Measurements from ENCODE around the gene ABCD3.
"Not testable (repeated sequence)": the region's sequence is repeated elsewhere in the genome, so short reads cannot be mapped to it uniquely, and the experiment has no call there.

The ABCD3 gene

GRCh38 chr1:94411237-94411636 is 7.0 kb upstream of the ABCD3 start:
- Histone ChIP-seq H3K4me3 (ENCODE audit: insufficient read depth, low read depth, low read length) (no peak overlapping the region), H3K36me3 (ENCODE audit: control insufficient read depth, insufficient read depth, low read length) (no peaks in the 10 kb centered on the region), H3K4me1 (ENCODE audit: control insufficient read depth, insufficient read depth, low read length) (no peaks in the 10 kb centered on the region), H3K9me3 (ENCODE audit: control insufficient read depth, low read length) (no peaks in the 10 kb centered on the region), H3K27me3 (ENCODE audit: control insufficient read depth, insufficient read depth, low read length, poor library complexity, severe bottlenecking) (no peaks in the 10 kb centered on the region), H3K27ac (ENCODE audit: insufficient read depth, low read depth, low read length, poor library complexity, severe bottlenecking) (no peak overlapping the region)
- 63 to 75% methylated on average over 1 of the region's 1 CpG for WGBS, 2 experiments

- WGBS, 2 experiments, result 96 to 100% methylated on average over 2 of the region's 2 CpGs
- H3K4me1 ChIP-seq (ENCODE audit: control insufficient read depth, insufficient read depth, low read length), result no peaks in the 10 kb centered on the region
- H3K9me3 ChIP-seq (ENCODE audit: control insufficient read depth, low read length), result no peaks in the 10 kb centered on the region
- H3K36me3 ChIP-seq (ENCODE audit: control insufficient read depth, insufficient read depth, low read length), result no peaks in the 10 kb centered on the region
- H3K27me3 ChIP-seq (ENCODE audit: control insufficient read depth, insufficient read depth, low read length, poor library complexity, severe bottlenecking), result no peaks in the 10 kb centered on the region
- H3K27ac ChIP-seq (ENCODE audit: insufficient read depth, low read depth, low read length, poor library complexity, severe bottlenecking), result no peak overlapping the region
- H3K4me3 ChIP-seq (ENCODE audit: insufficient read depth, low read depth, low read length), result no peak overlapping the region
Measured at GRCh38 chr1:94413311-94413710, 4.9 kb upstream of the ABCD3 start.

- Histone ChIP-seq H3K4me1 (ENCODE audit: control insufficient read depth, insufficient read depth, low read length) (peaks cover 10% of the 10 kb centered on the region), H3K27me3 (ENCODE audit: control insufficient read depth, insufficient read depth, low read length, poor library complexity, severe bottlenecking) (peaks cover 15% of the 10 kb centered on the region), H3K9me3 (ENCODE audit: control insufficient read depth, low read length) (no peaks in the 10 kb centered on the region), H3K36me3 (ENCODE audit: control insufficient read depth, insufficient read depth, low read length) (no peaks in the 10 kb centered on the region), H3K4me3 (ENCODE audit: insufficient read depth, low read depth, low read length) (peak overlapping the region; percentile 92), H3K27ac (ENCODE audit: insufficient read depth, low read depth, low read length, poor library complexity, severe bottlenecking) (peak overlapping the region; percentile 22)
- 85 to 88% methylated on average over 15 of the region's 15 CpGs for WGBS, 2 experiments
Measured at GRCh38 chr1:94416901-94417727, 1.1 kb upstream of the ABCD3 start.

DNA sequence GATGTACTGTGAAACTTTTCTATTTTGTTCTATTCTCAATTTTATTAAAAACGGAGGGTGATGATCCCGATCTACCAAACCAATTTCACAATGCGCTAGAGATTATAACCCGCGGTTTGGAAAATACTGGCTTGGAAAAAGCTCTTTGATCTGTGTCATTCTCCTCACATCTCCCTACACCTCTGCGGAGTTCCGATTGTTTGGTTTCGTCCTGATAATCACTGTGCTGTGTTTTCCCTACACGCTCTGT is 536 bp upstream of the ABCD3 start:
- Histone ChIP-seq H3K4me3 (ENCODE audit: insufficient read depth, low read depth, low read length) (peak overlapping the region; percentile 92), H3K4me1 (ENCODE audit: control insufficient read depth, insufficient read depth, low read length) (peaks cover 10% of the 10 kb centered on the region), H3K27ac (ENCODE audit: insufficient read depth, low read depth, low read length, poor library complexity, severe bottlenecking) (peak overlapping the region; percentile 22), H3K27me3 (ENCODE audit: control insufficient read depth, insufficient read depth, low read length, poor library complexity, severe bottlenecking) (peaks cover 15% of the 10 kb centered on the region), H3K36me3 (ENCODE audit: control insufficient read depth, insufficient read depth, low read length) (no peaks in the 10 kb centered on the region), H3K9me3 (ENCODE audit: control insufficient read depth, low read length) (no peaks in the 10 kb centered on the region)
- 23 to 28% methylated on average over 9 of the region's 9 CpGs for WGBS, 2 experiments

GRCh38 chr1:94418664-94419655 is 771 bp downstream of the ABCD3 start:
- 4 to 5% methylated on average over 51 to 52 of the region's 52 CpGs for WGBS, 2 experiments

DNA sequence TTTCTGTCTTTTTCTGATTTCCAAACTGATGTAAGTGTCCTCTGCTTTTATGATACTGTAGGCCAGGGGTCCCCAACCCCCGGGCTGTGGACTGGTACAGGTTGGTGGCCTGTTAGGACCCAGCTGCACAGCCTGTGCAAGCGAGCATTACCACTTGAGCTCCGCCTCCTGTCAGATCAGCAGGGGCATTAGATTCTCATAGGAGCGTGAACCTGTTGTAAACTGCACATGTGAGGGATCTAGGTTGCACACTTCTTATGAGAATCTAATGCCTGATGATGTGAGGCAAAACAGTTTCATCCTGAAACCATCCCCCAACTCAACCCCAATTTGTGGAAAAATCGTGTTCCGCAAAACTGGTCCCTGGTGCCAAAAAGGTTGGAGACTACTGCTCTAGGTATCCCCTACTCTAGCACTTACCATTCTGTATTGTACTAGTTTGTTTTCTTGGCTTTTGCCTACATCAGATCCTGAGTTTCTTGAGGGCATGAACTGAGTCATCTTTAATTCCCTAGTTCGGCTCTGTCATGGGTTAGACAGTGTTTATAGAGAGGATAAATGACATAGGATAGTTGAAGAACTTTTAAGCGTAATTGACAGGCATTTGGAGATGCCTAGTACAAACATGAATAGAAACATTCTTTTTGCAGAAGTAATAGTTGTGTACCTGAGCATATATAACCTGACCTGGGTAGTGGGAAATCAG is 4.1 kb downstream of the ABCD3 start:
- H3K27ac ChIP-seq (ENCODE audit: insufficient read depth, low read depth, low read length, poor library complexity, severe bottlenecking), result no peak overlapping the region
- no peak overlapping the region for H3K4me3 ChIP-seq (ENCODE audit: insufficient read depth, low read depth, low read length)
- H3K4me1 ChIP-seq (ENCODE audit: control insufficient read depth, insufficient read depth, low read length), result peaks cover 10% of the 10 kb centered on the region
- peaks cover 15% of the 10 kb centered on the region for H3K27me3 ChIP-seq (ENCODE audit: control insufficient read depth, insufficient read depth, low read length, poor library complexity, severe bottlenecking)
- WGBS, 2 experiments, result 90 to 93% methylated on average over 8 of the region's 8 CpGs
- no peaks in the 10 kb centered on the region for H3K9me3 ChIP-seq (ENCODE audit: control insufficient read depth, low read length)
- no peaks in the 10 kb centered on the region for H3K36me3 ChIP-seq (ENCODE audit: control insufficient read depth, insufficient read depth, low read length)

More at GRCh38 chr1:94418664-94419655, 771 bp downstream of the ABCD3 start:
- Histone ChIP-seq H3K4me3 (ENCODE audit: insufficient read depth, low read depth, low read length) (peak overlapping the region; percentile 92), H3K4me1 (ENCODE audit: control insufficient read depth, insufficient read depth, low read length) (peaks cover 10% of the 10 kb centered on the region), H3K27me3 (ENCODE audit: control insufficient read depth, insufficient read depth, low read length, poor library complexity, severe bottlenecking) (peaks cover 15% of the 10 kb centered on the region), H3K9me3 (ENCODE audit: control insufficient read depth, low read length) (no peaks in the 10 kb centered on the region), H3K36me3 (ENCODE audit: control insufficient read depth, insufficient read depth, low read length) (no peaks in the 10 kb centered on the region), H3K27ac (ENCODE audit: insufficient read depth, low read depth, low read length, poor library complexity, severe bottlenecking) (no peak overlapping the region)

- no peak overlapping the region for H3K4me3 ChIP-seq (ENCODE audit: insufficient read depth, low read depth, low read length)
- H3K36me3 ChIP-seq (ENCODE audit: control insufficient read depth, insufficient read depth, low read length), result no peaks in the 10 kb centered on the region
- no peaks in the 10 kb centered on the region for H3K27me3 ChIP-seq (ENCODE audit: control insufficient read depth, insufficient read depth, low read length, poor library complexity, severe bottlenecking)
- WGBS, 2 experiments, result 60 to 66% methylated on average over 3 to 4 of the region's 4 CpGs
- no peaks in the 10 kb centered on the region for H3K4me1 ChIP-seq (ENCODE audit: control insufficient read depth, insufficient read depth, low read length)
- no peaks in the 10 kb centered on the region for H3K9me3 ChIP-seq (ENCODE audit: control insufficient read depth, low read length)
- no peak overlapping the region for H3K27ac ChIP-seq (ENCODE audit: insufficient read depth, low read depth, low read length, poor library complexity, severe bottlenecking)
Measured at GRCh38 chr1:94425821-94426484, 7.8 kb downstream of the ABCD3 start.

DNA sequence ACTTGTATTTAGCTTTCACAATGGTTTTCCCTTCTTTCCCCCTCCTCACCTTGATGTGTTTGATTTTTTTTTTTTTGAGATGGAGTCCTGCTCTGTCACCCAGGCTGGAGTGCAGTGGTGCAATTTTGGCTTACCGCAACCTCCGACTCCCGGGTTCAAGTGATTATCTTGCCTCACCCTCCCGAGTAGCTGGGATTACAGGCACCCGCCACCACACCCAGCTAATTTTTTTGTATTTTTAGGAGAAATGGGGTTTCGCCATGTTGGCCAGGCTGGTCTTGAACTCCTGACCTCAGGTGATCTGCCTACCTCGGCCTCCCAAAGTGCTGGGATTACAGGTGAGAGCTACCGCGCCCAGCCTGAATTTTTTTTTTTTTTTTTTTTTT is 8.3 kb downstream of the ABCD3 start:
- not testable (repeated sequence) for H3K27me3 ChIP-seq (ENCODE audit: control insufficient read depth, insufficient read depth, low read length, poor library complexity, severe bottlenecking); H3K4me3 ChIP-seq (ENCODE audit: insufficient read depth, low read depth, low read length); H3K4me1 ChIP-seq (ENCODE audit: control insufficient read depth, insufficient read depth, low read length); H3K9me3 ChIP-seq (ENCODE audit: control insufficient read depth, low read length); H3K27ac ChIP-seq (ENCODE audit: insufficient read depth, low read depth, low read length, poor library complexity, severe bottlenecking); H3K36me3 ChIP-seq (ENCODE audit: control insufficient read depth, insufficient read depth, low read length)
- WGBS, 2 experiments, result 92% methylated on average over 7 to 9 of the region's 9 CpGs

DNA sequence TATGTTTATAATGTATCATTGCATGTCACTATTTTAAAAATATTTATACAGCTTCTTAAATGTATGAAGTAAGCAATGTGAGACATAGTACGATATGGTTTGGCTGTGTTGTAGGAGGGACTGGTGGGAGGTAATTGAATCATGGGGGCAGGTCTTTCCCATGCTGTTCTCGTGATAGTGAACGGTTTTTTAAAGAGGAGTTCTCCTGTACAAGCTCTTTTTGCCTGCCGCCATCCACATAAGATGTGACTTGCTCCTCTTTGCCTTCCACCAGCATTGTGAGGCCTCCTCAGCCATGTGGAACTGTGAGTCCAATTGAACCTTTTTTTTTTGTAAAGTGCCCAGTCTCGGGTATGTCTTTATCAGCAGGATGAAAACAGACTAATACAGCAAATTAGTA is 10.3 kb downstream of the ABCD3 start:
- no peak overlapping the region for H3K27ac ChIP-seq (ENCODE audit: insufficient read depth, low read depth, low read length, poor library complexity, severe bottlenecking)
- H3K27me3 ChIP-seq (ENCODE audit: control insufficient read depth, insufficient read depth, low read length, poor library complexity, severe bottlenecking), result no peaks in the 10 kb centered on the region

More for the DNA sequence above, 10.3 kb downstream of the ABCD3 start:
- no peaks in the 10 kb centered on the region for H3K4me1 ChIP-seq (ENCODE audit: control insufficient read depth, insufficient read depth, low read length)
- 91 to 94% methylated on average over 5 of the region's 5 CpGs for WGBS, 2 experiments
- no peaks in the 10 kb centered on the region for H3K9me3 ChIP-seq (ENCODE audit: control insufficient read depth, low read length)
- no peak overlapping the region for H3K4me3 ChIP-seq (ENCODE audit: insufficient read depth, low read depth, low read length)
- H3K36me3 ChIP-seq (ENCODE audit: control insufficient read depth, insufficient read depth, low read length), result no peaks in the 10 kb centered on the region
